ENCODE measurements around the gene CEND1.

The CEND1 gene

GRCh38 chr11:789943-790342 is at the start of gene CEND1:
CEND1 (minus strand) TSS chr11:790090; CDS start chr11:788576, 1,514 bp downstream.
- DNase-seq = no peak

DNA sequence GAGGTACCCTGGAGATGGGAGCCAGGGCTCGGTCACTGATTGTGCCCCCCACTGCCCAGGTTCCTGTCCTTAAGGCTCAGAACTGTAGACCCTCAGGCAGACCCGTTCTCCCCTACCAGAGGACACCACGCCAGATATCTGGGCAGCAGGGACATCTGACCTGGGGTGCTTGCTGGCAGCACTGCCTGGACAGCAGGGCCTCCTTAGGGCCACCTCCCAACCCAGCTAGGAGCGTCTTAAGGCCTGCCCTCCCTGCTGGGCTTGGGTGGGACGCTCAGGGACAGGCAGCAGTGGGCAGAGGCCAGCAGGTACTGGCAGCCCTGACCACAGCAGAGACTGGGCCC is 49.4 kb upstream of the CEND1 start:
- DNase-seq = no peak

DNA sequence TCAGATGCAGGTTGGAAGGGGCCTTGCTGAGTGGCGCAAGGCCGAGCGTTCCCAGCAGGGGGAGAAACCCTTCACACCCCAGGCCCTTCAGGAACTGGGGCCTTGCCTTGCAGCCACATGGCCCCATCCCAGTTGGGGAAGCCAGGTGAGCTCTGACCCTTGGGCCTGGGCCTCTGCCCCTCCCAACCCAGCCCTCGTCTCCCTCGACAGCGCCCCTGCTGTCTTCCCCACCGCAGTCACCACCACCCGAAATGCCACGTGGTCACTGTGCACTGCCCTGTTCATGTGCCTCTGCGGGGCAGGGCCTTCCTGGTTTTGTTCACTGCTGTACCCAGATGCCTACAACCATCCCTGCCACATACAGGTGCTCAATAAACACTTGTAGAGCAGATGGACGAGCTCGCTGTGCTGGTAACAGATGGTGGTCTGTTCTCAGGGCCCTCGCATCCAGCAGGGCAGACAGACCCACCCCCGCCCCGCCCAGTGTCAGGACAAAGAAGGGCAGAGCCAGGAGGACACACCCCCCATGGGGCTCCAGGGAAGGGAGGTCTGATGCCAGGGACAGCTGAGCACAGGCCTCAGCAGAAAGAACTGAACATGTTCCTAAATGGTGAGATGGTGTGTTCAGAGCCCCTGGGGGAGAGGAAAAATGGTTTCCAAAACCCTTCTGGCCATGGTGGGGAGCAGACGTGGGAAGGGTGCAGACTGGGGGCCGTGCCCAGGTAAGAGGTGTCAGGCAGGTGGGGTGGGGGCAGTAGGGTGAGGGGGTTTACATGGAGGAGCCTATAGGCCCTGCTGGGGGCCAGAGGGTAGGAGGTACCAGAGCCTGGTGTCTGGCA is 48.8 kb upstream of the CEND1 start:
- no peak for DNase-seq

DNA sequence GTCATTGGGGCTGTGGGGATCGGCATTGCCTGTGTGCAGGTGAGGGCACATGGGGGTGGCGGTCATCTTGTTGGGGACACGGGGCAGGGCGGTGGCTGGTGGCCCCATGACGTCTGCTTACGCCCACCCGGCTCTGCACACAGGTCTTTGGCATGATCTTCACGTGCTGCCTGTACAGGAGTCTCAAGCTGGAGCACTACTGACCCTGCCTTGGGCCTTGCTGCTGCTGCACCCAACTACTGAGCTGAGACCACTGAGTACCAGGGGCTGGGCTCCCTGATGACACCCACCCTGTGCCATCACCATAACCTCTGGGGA is 48.1 kb upstream of the CEND1 start:
- DNase-seq = no peak

DNA sequence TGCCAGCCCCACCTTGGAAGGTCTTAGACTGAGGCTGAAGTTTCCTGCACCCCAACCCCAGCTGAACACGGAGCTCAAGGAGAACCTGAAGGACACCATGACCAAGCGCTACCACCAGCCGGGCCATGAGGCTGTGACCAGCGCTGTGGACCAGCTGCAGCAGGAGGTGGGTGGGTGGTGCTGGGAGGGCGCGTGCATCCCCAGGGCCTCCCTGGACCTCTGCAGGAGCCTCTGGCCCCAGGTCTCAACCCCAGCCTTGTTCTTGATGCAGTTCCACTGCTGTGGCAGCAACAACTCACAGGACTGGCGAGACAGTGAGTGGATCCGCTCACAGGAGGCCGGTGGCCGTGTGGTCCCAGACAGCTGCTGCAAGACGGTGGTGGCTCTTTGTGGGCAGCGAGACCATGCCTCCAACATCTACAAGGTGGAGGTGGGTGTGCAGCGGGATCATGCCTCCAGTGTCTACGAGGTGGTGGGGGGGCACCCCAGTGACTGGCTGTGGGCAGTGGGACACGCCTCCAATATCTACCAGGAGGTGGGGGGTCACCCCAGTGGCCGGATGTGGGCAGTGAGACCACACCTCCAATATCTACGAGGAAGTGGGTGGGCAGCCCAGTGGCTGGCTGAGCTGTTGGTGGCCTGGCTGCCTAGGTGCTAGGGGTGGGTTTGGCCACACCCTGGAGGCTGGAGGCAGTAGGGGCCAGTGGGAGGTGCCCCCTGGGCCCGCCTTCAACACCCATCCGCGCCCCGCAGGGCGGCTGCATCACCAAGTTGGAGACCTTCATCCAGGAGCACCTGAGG is 47.5 kb upstream of the CEND1 start:
- DNase-seq = no peak

GRCh38 chr11:836700-837099 is 46.8 kb upstream of the CEND1 start:
- no peak for DNase-seq

GRCh38 chr11:836274-836673 is 46.4 kb upstream of the CEND1 start:
- no peak for DNase-seq

- no peak for DNase-seq
These were observed 44.8 kb upstream of the CEND1 start for GRCh38 chr11:834371-835316.

GRCh38 chr11:833849-834311 is 44.0 kb upstream of the CEND1 start:
- DNase-seq = no peak

- no peak for DNase-seq
These were observed 43.4 kb upstream of the CEND1 start for GRCh38 chr11:833114-833791.

DNA sequence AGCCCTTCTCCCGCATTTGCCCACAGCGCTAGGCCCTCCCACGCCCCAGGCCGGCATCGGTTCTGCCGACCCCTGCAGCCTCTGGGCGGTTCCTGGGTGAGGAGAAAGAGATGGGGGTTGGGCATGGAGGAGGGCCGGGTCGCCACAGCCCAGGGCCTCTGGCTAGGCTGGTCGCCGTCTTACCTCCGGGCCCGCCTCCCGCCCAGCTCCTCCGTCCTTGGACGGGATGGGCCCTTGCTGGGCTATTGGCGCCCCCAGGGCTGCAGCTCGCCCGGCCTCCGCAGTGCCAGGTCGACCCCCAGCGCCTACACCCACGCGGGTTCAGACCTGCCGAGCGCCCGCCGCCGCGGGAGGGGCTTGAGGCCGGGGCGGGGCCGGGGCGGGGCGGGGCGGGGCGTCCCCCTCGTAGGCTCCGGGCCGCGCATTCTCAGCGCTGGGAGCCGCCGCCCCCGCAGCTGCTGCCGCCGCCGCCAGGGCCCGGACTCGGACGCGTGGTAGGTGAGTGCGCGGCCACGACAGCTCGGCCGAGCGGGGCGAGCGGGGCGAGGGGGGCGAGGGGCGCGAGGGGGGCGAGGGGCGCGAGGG is 42.7 kb upstream of the CEND1 start, which contains the start of gene CD151:
Gene CD151 (plus strand): TSS at position 424 of the 585 bp plus-strand sequence. CDS start 3,118 bp downstream, outside the sequence.
- peak in 1 of 2 experiments; percentile 77 for DNase-seq

DNA sequence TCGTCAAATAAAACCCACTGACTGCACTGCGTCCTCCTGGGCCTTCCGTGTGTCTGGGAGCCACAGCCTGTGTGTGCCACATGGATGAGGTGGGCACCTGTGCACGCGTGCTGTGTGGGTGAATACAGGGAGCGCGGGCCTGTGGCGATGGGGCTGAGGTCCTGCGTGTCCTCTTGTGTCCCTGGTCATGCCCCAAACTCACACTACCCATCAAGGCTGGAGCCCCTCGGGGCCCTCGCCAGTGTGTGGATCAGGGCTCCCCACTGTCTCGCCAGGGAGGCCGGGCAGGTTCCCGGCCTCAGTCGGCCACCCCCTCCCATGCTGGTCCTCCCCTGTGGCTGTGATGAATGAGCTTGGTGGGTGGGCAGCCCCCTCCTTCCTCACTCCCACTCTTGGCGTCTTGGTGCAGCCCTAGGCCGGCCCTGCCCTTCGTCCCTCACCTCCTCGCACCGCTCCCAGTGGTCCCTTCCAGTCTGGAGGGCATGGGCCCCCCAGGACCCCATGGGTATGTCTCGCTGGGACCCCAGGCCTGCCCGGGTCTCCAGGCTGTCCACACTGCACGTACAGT is 42.2 kb upstream of the CEND1 start:
- no peak for DNase-seq

DNA sequence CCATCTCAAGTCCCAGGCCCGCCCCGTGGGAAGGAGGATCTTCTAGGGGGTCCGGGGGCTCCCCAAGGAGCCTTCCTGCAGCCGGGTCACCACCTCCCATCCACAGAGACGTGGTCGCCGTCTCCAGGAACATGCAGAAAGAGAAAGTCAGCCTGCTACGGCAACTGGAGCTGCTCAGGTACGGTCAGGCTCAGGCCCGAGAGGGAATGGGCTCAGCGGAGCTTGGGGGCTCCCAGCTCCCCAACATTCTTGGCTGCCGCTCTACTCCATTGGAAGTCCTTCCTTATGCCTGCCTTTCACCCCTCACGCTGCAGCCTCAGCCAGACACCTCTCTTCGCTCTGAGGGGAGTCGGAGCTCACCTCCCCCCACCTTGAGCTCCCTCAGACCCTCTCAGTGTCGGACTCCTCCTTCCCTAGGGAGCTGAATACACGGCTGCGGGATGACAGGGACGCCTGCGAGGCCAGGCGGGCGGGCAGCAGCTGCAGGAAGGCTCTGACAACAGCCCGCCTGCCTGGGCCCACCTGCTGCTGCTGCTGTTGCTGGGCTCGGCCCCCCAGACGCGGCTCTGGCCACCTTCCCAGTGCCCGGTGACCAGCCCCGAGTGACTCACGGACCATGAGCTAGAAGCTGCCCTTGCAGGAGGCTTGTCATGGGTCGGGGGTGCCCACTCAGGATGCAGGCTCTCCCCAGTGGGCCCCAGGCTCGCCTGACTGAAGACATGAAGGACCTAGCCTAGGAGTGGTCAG is 41.4 kb upstream of the CEND1 start:
- no peak for DNase-seq

DNA sequence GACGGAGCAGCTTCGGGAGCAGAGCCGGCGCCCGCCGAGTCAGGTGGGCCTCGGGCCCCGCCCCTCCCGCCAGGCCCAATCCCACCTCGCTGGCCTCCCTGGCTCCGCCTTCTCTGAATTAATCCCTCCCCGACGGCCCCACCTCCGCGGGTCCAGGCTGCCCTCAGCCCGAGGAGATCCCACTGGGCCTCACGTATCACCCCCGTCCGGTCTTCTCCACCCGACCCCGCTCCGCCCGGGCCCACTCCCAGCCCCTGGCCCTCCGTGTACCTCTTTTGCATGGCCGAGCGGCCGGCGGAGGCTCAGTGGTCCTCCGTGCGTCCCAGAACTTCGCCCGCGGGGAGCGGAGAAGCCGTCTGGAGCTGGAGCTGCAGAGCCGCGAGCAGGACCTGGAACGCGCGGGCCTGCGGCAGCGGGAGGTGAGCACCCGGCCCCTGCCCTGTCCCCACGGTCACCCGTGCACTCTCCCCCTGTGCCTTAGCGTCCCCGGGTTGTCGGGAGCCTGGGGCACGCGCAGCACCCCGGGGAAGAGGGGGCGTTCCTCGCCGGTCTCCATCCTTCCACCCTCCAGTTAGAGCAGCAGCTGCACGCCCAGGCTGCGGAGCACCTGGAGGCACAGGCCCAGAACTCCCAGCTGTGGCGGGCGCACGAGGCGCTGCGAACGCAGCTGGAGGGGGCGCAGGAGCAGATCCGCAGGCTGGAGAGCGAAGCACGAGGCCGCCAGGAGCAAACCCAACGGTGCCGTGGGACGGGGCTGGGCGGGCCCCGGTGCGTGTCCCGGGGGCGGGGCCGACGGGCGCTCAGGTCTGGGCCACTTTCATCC is 40.6 kb upstream of the CEND1 start:
- DNase-seq = no peak

DNA sequence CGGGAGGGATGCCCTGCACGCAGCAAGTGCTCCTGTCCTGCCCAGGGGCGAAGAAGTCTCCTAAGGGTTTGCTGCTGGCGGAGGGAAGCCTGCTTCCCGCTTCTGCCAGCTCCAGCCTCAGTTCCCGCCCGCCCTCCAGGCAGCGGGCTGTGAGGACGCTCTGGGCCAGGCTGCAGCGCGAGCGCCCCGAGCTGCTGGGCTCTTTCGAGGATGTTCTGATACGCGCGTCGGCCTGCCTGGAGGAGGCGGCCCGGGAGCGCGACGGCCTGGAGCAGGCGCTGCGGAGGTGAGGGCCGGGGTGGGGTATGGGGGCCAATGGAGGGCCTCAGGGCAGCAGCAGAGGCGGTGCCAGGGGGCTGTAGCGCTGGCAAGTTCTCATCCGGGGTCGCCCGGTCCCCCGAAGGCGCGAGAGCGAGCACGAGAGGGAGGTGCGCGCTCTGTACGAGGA is 40.0 kb upstream of the CEND1 start:
- DNase-seq = no peak

DNA sequence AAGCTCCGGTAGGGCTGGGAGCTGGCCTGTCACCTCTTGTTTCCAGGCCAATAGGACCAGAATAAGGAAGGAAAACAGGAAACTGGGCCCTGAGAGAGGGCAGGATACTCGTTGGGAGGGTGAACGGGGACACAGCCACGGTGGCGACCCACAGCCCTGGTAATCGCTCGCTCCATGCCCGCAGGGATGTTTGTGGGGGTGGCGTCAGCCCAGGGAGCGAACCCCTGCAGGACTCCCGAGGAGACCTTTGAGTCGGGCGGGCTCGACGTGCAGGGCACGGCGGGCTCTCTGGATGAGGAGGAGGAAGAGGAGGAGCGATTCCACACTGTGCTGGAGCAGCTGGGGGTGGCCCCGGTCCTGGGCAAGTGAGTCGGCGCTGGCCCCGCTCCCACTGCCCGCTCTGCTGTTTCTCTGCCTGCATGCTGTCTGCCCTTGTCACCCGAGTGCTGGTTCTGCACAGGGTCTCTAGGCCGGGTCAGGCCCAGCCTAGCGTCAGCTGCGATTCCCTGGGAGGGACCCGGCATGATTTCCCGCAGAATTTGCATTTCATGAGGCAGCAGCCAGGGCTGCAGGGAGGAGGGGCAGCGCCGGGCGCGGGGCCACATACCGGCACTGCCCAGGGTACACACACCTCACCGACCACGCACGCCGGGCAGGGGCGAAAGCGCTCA is 39.4 kb upstream of the CEND1 start:
- DNase-seq = no peak

DNA sequence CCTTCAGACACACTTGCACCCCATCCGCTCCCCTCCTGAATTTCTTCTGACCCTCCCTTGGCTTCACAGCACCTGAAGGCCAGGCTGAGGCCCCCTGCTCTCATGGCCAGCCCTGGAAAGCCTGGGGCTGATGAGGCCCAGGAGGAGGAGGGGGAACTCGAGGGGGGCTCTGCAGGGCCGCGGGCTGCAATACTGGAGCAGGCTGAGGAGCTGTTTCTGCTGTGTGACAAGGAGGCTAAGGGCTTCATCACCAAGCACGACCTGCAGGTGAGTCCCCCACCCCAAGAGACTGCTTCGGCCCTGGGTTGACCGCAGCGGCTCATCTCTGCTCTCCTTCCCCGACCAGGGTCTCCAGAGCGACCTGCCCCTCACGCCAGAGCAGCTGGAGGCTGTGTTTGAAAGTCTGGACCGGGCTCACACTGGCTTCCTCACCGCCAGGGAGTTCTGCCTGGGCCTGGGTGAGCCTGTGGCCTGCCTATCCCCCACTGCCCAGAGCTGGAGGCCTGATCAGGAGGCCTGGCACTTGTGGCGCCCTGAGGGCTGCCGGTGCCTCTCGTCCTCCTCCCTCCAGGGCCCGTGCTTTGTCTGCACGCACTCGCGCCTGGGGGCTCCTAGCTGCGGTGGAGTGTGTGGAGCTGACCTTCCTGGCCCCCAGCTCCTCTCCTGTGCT is 38.8 kb upstream of the CEND1 start:
- no peak for DNase-seq

- no peak for DNase-seq
These were observed 38.0 kb upstream of the CEND1 start, which contains the start of gene CRACR2B for GRCh38 chr11:827897-828192. CRACR2B (plus strand) TSS chr11:827919; CDS start chr11:828608, 689 bp downstream.
